ENCODE data around the gene UPK3BL2.
"Not testable (repeated sequence)": the region's sequence is repeated elsewhere in the genome, so short reads cannot be mapped to it uniquely, and the experiment has no call there.

The UPK3BL2 gene

GRCh38 chr7:102535062-102535615, 8.4 kb downstream of the UPK3BL2 start:
- not testable (repeated sequence) for H3K4me3 ChIP-seq (ENCODE audit: low read depth, low read length); DNase-seq (ENCODE audit: low read depth)

- DNase-seq (ENCODE audit: low read depth): not testable (repeated sequence)
Measured at GRCh38 chr7:102532127-102532526, 11.4 kb downstream of the UPK3BL2 start.

GRCh38 chr7:102531583-102531982, 11.9 kb downstream of the UPK3BL2 start:
- not testable (repeated sequence) for DNase-seq (ENCODE audit: low read depth)

More at GRCh38 chr7:102532127-102532526, 11.4 kb downstream of the UPK3BL2 start:
- H3K4me3 ChIP-seq (ENCODE audit: low read depth, low read length): not testable (repeated sequence)

GRCh38 chr7:102527822-102528793, 15.4 kb downstream of the UPK3BL2 start:
- not testable (repeated sequence) for DNase-seq (ENCODE audit: low read depth)

More at GRCh38 chr7:102531583-102531982, 11.9 kb downstream of the UPK3BL2 start:
- H3K4me3 ChIP-seq (ENCODE audit: low read depth, low read length): not testable (repeated sequence)

GRCh38 chr7:102527182-102527581, 16.3 kb downstream of the UPK3BL2 start:
- H3K4me3 ChIP-seq (ENCODE audit: low read depth, low read length); DNase-seq (ENCODE audit: low read depth): not testable (repeated sequence)

More at GRCh38 chr7:102527822-102528793, 15.4 kb downstream of the UPK3BL2 start:
- not testable (repeated sequence) for H3K4me3 ChIP-seq (ENCODE audit: low read depth, low read length)

- not testable (repeated sequence) for H3K4me3 ChIP-seq (ENCODE audit: low read depth, low read length); DNase-seq (ENCODE audit: low read depth)
Measured at GRCh38 chr7:102524803-102525202, 18.7 kb downstream of the UPK3BL2 start.

DNA sequence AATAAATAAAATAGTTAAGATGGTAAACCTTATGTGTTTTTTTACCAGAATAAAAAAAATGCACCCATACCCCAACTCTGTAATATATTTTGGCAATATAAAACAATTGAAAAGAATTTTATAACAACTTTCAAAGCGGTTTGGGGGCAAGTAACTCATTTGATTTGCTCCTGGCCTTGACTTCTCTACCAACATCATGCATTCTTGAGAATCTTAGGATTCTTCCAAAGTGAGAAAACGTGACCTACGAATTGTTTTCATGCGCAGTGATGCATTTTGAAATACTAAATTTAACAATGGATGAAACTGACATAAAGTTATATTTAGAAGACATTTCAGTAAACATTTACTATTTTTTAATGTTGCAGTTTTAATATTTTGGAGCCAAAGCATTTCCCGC, 22.7 kb downstream of the UPK3BL2 start:
- not testable (repeated sequence) for DNase-seq (ENCODE audit: low read depth); H3K4me3 ChIP-seq (ENCODE audit: low read depth, low read length)

GRCh38 chr7:102517550-102518147, 25.8 kb downstream of the UPK3BL2 start, which contains the start of gene RASA4B:
Gene RASA4B (minus strand): TSS chr7:102517777. CDS start chr7:102517710, 67 bp downstream.
- H3K4me3 ChIP-seq (ENCODE audit: low read depth, low read length): peak within 1 kb of the TSS; percentile 28
- DNase-seq (ENCODE audit: low read depth): not testable (repeated sequence)

- not testable (repeated sequence) for H3K4me3 ChIP-seq (ENCODE audit: low read depth, low read length)
Measured at GRCh38 chr7:102516951-102517350, 26.5 kb downstream of the UPK3BL2 start.

DNA sequence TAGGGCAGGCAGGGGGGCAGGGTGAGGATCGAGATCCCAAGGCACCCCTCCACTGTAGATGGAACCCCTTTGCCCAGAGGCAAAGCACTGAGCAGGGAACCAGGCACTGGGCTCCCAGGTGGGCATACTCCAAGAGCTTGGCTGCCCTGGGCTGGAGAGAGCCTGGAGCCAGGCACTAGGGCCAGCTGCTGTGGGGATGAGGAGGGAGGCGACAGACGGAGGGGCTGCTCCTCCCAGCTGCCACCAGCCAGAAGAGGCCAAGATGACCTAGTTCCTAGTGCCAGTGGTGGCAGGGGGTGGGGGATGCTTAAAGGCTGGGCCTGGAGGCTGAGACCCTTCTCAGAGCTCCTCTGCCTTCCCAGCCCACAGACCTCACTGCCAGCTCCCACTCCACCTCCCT, 27.6 kb downstream of the UPK3BL2 start:
- not testable (repeated sequence) for DNase-seq (ENCODE audit: low read depth); H3K4me3 ChIP-seq (ENCODE audit: low read depth, low read length)

More at GRCh38 chr7:102516951-102517350, 26.5 kb downstream of the UPK3BL2 start:
- not testable (repeated sequence) for DNase-seq (ENCODE audit: low read depth)

DNA sequence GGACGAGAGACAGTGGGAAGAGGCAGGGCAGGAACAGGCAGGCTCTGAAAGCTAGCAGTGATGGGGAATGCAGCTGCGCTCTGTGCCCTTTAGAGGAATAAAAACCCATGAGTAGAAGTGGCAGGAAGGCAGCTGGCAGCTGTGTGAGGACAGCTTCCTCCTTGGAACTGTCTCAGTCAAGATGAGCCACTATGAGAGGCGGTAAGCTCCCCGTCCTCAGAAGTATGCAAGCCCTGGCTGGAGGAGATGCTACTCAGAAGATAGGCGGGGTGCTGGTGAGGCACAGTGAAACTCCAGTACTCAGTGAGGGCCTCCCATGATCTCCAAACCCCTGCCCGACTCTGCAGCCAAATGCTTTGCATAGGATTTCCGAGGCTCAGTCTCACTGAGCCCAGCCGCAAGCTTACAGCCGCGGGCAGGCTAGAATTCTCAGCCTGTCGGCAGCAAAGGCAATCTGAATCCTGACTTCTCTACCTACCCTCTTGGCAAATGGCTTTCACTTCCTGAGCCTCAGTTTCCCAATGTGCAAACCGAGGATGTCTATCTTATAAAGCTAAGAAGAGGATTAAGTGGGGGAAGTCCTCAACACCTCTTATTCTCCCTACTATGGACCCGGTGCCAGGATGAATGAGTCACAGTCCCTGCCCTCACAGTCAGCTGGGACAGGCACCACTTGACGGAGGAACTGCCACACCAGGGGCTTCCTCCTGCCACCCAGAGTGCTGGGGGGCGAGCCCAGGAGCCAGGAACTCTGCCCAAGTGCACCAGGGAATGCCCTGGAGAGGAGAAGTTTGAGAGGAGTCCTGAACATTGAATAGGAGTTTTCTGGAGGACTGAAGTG, 28.4 kb downstream of the UPK3BL2 start:
- DNase-seq (ENCODE audit: low read depth); H3K4me3 ChIP-seq (ENCODE audit: low read depth, low read length): not testable (repeated sequence)

- peak; percentile 88 for DNase-seq (ENCODE audit: low read depth)
Measured at GRCh38 chr7:102512642-102513221, 30.8 kb downstream of the UPK3BL2 start.

GRCh38 chr7:102511860-102512522, 31.5 kb downstream of the UPK3BL2 start:
- not testable (repeated sequence) for DNase-seq (ENCODE audit: low read depth); H3K4me3 ChIP-seq (ENCODE audit: low read depth, low read length)

More at GRCh38 chr7:102512642-102513221, 30.8 kb downstream of the UPK3BL2 start:
- peak overlapping the region; percentile 26 for H3K4me3 ChIP-seq (ENCODE audit: low read depth, low read length)

- not testable (repeated sequence) for DNase-seq (ENCODE audit: low read depth); H3K4me3 ChIP-seq (ENCODE audit: low read depth, low read length)
Measured at GRCh38 chr7:102510575-102510974, 32.9 kb downstream of the UPK3BL2 start.

GRCh38 chr7:102507410-102508088, 35.9 kb downstream of the UPK3BL2 start:
- H3K4me3 ChIP-seq (ENCODE audit: low read depth, low read length); DNase-seq (ENCODE audit: low read depth): not testable (repeated sequence)

DNA sequence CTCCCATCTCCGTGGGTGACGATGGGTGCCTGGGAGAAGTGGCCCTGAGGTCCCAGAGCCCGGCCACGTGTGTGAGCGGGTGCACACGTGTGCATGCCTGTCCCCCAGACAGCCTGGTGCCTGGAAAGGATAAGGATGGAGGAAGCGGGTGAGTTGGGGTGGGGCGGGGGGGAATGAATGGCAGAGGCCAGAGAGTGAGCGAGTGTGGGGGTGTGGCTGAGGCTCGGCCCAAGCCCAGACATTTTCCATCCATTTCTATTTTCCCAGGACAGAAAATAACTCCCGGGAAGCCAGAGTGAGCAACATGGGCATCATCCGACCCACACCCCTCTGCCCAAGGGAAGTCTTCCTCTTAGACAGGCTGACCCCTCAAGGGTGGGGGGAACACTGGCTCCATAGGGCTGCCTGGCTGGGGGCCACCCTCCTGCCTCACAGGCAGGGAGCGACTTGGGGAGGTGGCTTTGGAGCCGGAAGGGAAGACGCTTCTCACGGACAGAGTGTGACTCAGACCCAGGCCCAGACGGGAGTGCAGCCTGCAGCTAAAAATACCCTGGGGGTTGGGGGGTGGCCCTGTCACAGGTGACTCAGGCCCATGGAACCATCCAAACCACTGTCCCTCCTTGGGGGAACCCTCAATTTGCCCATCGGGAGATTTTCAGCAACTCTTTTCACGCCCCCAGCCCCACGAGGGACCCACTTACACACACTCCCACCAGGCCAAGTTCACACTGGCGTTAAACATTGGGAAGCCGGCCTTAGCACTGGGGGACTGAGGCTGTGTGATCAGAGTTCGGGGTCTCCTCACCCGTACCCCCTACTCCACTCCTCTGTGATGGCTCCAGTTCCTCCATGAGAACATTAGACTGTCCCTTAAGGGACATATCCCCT, 38.0 kb downstream of the UPK3BL2 start:
- DNase-seq (ENCODE audit: low read depth); H3K4me3 ChIP-seq (ENCODE audit: low read depth, low read length): not testable (repeated sequence)

All from skeletal muscle cell (primary cell).